GM19324 (cell line): ENCODE data around the gene AP1M1.
"Not testable (repeated sequence)": the region's sequence is repeated elsewhere in the genome, so short reads cannot be mapped to it uniquely, and the experiment has no call there.

Source experiments
- ATAC-seq: cut with Tn5 transposase; IDR thresholded peaks from one replicate; pipeline ENCODE4 v1.9.1; 2021; ENCODE audit warnings: mild to moderate bottlenecking, moderate library complexity; ENCODE audit not compliant: unreplicated experiment, low FRiP score

Gene AP1M1

DNA sequence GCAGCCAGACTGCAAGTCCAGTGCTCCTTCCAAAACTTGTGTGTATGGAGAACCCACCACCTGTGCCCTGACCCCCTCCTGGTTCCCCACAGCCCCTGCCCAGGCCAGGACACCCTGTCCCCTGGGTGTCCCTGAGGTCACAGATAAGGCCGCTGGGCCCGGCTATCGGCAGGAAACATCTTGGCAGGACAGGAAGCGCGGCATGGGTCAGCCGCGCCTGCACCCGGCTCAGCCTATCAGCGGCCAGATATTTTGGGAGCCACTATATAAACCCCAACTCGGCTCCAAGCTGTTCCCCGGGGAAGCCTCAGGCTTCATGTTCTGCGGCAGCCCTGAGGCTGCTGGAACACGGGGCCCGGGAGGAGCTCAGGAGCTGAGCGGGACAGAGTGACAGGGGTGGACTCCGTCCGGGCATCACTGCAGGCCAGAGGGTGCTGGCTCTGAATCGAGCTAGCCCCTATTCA lies 60.8 kb downstream of the AP1M1 start:
- ATAC-seq: no peak

DNA sequence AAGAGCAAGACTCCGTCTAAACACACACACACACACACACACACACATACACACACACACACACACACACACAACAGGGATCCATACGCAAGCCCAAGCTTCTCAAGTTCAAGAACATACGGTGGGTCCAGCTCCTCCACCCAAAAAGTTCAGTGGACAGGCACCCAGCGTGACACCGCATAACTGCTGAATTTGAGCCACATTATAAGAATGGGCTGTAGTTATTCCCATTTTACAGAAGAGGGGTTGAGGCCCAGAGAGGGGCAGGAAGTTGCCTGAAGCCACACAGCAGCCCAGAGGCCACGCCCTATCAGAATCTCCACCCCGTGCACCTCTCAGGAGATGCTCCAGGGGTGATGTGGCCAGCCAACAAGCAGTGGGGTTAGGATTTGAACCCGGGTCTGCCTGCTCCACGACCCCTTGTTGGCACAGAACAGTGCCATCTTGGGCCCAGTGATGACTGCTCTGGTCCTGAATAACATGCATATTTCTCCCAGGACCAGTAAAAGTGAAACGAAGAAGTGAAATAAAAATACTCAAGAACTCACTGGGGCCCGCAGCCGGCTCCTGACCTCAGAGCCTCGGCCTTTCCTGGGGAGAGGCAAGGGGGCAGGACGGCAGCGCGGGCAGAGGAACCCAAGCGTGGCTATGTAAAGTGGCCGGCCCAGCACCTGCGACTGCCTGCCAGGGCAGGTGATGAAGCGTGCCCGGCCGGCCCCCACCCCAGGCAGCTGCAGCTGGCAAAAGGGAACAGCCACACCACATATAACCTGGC lies 61.9 kb downstream of the AP1M1 start:
- ATAC-seq: peak; percentile 70

DNA sequence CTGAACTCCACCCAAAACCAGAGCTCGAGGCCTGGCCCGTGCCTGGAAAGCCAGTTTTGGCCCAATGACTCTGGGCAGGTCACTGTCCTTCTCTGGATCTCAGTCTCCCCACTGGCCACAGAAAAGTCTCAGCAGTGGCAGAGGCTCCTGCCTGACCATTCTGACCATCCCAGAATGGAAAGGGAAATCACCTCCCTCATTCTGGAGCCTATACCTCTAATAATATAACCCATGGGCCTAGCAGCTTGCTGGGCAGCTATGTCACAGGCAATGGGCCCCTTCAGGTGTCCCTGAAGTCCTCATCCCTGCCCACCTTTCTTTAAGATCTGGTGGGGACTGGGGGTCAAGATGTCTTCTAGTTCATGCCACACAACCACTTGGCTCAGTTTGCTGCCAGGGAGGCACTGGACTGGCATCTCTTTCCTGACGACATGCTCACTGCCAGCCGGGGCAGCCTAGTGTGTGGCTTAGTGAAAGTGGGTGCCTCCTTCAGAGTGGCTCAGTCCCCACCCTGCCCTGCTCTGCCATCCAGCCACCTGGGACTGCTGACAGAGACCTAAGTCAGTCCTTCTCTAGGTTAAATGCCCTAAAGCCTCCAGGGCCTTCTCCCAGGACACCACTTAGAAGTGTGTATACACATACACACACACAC lies 62.6 kb downstream of the AP1M1 start:
- no peak for ATAC-seq

DNA sequence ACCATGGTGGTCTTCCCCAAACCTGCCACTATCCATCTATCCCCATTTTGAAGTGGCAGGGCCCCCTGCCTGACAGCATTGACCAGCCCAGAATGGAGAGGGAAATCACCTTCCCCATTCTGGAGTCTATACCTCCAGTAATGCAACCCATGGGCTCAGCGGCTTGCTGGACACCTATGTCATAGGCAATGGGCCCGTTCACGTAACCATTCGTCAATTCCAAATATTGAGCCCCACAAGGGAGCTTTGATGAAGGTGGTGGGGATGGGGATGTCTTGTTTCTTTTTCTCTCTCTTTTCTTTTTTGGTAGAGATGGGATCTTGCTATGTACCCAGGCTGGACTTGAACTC lies 63.1 kb downstream of the AP1M1 start:
- ATAC-seq: no peak

DNA sequence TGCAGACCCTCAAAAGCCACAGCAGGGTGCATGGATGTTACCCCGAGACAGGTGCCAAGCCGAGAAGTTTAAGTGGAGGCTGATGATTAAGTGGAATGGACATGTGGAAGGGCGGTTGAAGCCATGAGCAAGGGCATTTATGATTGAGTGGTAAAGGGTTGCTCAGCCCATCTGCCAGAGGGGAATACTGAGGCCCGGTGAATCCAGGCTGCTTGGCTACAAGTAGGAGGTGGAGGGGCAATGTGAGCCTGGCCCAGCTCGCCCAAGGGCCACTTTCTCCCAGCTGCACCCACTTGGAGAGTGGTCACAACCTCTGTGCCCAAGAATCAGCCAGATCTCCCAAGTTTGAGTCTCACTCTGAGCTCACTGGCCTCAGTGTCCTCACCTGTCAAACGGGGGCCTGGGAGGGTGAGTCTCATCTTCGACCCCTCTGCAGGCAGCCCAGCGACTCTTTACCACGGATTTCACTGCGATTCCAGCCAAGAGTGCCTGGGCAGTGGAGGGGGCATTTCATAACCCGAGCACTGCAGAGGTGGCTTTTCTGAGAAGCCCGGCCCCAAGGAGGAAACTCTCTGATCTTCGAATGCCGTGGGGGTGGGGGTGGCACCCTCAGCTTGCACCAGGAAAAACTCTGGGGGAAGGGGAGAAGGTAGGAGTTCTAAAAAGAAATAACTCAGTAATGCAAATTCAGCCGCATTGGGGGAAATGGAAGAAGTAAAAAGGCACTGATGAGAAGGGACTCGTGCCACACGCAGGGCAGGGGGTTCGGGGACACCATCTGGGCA lies 64.1 kb downstream of the AP1M1 start:
- ATAC-seq: no peak

DNA sequence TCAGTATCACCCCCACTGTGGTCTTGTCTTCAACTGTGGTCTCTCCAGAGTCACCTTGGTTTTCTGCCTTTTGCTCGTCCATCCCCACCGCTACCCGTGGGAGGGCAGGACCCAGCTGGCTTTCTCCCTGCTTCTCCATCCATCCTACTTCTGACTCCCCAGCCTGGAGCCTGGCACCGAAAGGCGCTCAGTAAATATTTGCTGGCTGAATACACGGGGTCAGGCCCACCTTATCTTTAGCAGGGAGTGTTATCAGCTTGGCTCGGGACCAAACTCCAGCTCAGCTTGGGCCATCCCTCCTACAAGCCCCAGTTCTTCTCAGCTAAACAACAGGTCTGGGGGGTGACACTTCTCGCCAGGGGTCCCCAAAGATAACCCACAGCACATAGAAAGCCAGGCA lies 64.9 kb downstream of the AP1M1 start:
- no peak for ATAC-seq

DNA sequence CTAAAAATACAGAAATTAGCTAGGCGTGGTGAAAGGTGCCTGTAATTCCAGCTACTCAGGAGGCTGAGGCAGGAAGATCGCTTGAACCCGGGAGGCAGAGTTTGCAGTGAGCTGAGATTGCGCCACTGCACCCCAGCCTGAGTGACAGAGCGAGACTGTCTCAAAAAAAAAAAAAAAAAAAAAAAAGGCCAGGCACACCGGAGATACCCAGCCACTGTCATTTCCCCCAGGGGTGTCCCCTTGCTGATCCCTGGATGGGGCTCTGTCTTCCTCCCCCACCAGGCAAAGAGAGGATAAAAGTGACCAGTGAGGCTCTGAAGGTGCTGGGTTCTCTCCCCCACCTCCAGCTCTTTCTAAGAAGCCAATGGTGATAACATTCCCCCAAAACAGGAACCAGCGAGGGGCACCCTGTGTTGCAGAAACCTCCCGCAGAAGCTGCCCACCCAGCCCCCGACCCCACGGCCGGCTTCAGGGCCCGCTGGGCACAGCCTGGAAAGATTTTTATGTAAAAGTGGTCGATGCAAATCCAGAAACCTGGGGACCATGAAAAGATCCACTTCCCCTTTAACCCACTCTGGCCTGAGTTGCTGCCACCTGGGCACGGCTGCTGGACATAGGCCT lies 65.5 kb downstream of the AP1M1 start:
- ATAC-seq: no peak

DNA sequence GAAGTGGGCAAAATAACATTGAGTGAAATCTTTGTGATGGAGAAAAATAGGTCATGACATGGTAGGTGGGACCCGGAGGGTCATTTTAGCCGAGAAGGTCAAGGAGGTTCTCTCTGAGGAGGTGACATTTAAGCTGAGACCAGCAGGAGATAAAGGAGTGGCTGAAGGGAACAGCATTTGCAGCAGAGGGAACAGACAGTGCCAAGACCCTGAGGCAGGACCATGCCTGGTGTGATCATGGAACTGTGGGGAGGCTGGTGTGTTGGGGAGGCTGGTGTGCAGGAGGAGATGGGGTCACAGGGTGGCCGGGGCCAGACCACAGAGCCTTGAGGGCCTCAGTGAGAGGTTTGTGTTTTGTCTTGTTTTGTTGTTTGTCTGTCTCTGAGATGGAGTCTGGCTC lies 67.5 kb downstream of the AP1M1 start:
- ATAC-seq: no peak

DNA sequence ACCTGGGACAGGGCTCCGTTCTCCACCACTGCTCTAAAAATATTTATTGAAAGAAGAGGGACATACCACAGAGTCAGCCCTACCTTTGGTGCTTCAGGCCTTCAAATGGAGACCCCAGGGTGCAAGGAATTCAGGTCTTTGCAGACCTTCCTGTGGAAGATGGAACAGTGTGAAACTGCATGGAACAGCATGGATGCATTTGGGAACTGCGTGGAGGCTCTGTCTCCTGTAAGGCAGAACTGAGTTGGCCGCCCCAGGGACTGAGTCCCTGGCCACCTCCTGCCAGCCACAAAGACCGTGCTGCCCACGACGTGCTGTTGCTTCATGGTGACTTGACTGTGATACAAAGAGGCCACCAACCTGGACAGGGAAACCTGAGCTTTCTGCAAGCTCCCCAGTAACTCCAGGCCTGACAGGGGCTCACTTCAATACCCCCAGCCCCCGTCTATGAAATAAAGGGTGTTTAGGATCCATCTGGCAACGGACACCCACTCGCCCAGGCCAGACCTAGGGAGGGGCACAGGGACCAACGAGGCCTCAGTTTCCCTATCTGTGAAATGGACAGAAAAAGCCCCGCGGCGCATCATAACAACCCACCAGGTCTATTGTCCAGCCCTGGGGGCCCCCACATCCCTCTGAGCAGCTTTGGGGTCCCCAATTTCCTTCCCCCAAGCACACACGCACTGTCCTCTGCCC lies 68.3 kb downstream of the AP1M1 start:
- ATAC-seq: no peak

DNA sequence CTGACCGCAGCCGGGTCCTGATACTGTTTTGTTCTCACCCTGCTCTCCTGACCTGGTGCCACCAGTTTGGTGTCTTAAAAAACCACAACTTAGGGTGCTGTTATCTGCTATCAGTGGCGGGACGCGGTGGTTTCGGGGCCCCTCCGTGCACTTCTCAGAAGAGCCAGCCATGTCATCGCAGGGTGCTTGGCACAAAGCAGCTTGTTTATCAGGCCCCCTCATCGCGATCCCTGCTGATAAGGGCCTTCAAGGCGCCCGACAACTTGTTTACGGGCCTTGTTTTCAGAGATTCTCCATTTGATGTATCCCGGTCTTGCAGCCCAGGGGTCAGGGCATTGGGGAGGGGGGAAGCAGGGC lies 68.9 kb downstream of the AP1M1 start:
- ATAC-seq: no peak

DNA sequence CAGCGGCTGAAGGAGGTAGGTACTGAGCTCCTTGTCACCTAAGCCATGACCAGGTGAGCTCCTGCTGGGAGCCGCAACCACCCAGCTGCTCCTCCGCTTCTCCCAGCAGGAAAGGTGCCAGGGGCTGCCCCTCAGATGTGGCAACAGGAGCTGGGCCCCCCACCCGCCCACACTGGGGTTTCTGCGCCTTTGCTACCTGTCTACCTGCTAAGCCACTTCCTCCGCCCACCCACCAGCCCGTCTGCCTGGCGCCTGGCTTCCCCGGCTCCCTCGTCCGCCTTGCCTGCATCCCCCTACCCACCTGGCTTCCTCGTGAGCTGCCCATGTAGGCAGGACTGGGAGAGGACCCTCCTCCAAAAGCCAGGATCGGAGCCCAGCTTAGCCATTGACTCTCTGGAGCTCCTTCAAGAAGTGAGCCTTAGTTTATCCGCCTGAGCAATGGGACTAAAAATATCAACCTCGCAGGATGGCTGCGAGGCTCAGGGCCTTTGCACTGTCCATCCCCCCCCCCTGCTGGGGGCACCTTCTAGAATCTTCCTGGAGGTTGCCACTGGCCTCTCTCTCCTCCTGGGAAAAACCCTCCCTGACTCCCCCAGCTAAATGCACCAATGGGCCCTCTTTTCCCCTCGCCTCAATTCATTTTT lies 71.1 kb downstream of the AP1M1 start:
- no peak for ATAC-seq

DNA sequence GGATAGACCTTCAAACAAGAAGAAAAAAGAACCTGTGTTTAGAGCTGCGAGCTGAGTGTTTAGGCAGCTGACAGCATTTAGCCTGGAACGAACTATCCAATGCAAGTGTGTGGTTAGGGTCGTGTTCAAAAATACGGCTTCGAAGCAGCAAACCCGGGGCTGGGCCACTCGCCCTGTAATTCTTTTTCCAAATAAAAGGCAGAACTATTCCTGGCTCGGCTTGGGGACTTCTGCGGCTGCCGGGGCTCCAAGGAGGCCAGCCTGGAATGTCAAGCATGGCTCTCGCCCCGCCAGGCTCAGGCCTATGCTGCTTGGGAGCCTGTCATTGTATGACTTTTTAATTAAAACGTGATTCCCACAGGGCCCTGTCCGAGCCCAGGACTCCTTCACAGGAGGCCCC lies 75.2 kb downstream of the AP1M1 start:
- ATAC-seq: no peak

DNA sequence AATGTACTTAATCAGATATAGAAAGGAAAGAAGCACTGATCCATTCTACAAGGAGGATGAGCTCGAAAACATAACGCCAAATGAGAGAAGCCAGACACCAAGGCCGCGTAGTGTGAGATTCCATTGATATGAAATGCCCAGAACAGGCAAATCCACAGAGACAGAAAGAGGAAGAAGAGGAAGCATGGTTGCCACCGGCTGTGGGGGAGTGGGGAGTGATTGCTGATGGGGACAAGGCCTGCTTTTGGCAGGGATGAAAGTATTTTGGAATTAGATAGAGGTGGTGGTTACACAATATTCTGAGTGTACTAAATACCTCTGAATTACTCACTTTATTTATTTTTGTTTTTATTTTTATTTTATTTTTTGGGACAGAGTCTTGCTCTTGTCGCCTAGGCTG lies 76.7 kb downstream of the AP1M1 start:
- no peak for ATAC-seq

DNA sequence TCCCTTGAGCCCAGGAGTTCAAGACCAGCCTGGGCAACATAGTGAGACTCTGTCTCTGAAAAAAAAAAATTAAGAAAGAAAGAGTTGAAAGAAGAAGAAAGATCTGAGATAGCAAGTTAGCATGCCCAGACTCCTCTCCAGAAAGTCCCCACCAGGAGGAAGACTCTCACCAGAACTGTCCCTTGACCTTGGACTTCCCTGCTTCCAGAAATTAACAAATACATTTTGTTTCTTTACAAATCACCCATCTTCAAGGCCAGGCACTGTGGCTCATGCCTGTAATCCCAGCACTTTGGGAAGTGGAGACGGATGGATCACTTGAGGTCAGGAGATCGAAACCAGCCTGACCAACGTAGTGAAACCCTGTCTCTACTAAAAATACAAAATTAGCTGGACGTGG lies 82.6 kb downstream of the AP1M1 start:
- no peak for ATAC-seq

DNA sequence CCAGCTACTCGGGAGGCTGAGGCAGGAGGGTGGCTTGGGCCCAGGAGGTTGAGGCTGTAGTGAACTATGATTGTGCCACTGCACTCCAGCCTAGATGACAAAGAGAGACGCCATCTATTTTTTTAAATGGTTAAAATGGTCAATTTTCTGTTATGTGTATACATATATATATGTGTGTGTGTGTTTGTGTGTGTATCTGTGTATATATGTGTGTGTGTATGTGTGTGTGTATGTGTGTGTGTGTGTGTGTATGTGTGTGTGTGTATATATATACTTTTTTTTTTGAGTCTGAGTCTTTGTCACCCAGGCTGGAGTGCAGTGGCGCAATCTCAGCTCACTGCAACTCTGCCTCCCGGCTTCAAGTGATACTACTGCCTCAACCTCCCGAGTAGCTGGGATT lies 84.0 kb downstream of the AP1M1 start:
- ATAC-seq: no peak

DNA sequence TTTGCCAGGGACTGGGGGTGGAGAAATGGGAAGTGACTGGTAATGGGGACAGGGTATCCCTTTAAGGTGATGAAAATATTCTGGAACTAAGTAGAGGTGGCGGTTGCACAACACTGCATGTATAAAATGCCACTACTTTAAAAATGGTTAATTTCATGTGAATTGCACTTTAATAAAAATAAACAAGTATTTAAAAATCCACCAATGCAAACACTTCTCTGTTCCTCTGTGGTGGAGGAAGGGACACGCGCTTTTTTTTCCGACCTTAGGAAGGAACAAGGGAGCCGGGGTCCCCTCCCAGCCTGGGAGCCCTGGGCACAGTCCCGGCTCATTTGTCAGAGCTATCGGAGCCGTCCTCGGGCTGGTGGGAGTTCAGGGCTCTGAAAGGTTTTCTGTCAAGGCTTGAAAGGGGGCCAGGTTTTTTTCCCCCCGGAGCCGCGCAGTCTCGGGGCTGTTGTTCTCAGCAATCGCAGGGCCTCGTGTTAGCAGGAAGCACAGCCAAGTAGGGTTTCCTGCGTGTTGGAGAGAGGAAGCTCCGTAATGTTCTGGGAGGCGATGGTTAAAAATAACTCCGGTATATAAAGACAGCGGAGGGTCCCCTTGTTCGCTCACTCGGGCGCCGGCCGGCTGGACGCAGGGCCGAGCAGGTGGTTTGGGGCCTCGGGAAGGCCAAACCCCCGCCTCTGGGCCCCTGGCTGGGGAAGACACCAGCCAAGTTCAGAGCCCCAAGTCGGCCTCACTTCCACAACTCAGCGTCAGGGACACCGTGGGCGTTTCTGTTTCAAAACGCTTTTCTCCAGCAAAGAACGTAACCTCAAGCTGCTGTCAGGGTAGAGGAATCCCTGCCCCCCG lies 85.7 kb downstream of the AP1M1 start:
- no peak for ATAC-seq

DNA sequence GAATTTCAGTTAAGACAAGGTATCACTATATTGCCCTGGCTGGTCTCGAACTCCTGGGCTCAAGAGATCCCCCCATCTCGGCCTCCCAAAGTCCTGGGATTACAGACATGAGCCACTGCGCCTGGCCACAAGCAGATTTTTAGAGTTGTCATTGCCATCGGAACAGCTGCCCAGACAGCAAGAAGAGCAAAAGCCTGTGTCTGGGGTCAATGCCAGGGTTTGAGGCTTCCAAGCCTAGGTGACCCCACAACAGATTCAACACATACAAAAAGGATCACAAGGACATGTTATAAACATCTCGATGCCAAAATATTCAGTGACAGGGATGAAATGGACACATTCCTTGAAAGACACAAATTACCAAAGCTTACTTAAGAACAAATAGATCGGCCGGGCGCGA lies 86.8 kb downstream of the AP1M1 start:
- no peak for ATAC-seq

DNA sequence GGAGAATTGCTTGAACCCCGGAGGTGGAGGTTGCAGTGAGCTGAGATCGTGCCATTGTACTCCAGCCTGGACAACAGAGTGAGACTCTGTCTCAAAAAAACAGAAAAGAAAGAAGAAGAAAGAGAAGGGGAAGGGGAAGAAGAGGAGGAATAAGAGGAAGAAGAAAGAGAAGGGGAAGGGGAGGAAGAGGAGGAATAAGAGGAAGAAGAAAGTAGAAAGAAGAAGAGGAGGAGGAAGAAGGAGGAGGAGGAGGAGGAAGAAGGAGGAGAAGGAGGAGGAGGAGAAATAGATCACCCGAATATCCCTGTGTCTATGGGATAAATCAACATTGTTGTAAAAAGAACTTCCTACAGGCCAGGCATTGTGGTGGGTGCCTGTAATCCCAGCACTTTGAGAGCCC lies 87.4 kb downstream of the AP1M1 start:
- not testable (repeated sequence) for ATAC-seq

DNA sequence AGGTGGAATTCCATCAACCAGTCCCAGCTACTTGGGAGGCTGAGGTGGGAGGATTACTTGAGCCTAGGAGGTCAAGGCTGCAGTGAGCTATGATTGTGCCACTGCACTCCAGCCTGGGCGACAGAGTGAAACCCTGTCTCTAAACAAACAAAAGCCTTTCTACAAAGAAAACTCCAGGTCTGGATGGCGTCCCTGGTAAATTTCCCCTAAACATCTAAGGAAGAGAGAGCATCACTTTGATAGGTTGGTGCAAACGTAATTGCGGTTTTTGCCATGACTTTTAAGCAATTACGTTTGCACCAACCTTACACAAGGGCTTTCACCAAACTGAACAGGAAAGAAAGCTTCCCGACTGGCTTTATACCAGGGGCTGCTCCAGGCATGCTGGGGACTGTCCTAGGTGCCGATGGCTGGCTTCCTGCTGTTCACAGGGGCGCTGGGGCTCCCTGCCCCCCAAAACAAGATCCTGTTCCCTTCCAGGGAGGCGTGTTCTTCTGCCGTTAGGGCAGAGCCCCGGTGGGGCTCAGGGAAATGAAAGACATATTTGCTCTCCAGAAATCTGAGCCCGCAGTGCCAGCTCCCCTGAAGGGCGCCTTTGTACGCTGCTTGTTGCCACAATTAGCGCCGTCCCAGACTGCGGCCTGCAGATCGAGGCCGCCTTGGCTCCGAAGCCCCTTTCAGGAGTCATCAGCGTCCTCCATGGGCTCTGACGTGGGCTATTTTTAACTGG lies 88.2 kb downstream of the AP1M1 start:
- ATAC-seq: no peak
